ENCODE measurements around the gene PCYT1A.
"Not testable (repeated sequence)": the region's sequence is repeated elsewhere in the genome, so short reads cannot be mapped to it uniquely, and the experiment has no call there.

PCYT1A gene

GRCh38 chr3:196214783-196215441, 72.6 kb downstream of the PCYT1A start:
- no peak for DNase-seq (ENCODE audit: low read depth, low spot score)

DNA sequence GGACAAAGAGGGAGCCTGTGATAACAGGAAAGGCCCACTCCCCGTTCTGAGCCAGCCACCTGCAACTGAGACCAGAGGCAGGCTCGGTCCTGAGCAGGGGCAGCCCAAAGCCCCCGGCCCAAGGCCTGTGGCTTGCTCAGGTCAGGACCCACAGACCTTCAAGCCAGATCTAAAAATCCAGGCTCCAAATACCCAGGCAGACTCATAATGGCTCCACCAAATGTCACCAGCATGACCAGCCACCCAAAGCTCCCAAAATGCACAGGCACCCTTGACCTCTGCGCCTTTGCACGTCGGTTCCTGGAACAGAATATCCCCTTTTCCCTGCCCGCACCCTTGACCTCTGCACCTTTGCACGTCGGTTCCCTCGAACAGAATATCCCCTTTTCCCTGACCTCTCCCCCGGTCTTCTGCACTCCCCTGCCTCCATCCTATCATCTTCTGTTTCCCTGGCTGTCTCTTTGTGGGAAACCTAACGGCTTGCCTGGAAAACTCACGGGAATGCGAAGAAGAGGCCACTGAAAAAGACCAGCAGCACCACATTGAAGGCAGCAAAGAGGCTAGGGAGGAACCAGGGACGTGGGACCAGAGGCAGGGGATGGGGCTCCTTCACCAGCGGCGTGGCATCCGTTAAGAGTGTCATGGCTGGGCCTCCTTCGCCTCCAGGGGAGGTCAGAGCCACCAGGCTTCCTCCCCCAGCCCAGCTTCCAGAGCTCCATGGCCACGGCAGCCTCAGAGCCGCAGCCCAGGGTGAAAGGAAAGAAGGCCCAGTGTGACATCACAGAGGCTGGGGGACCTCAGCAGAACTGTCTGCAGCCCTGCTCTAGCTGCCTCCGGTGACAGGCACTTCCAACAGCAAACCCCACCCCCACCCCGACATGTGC, 76.6 kb downstream of the PCYT1A start, which contains the start of gene ZDHHC19:
Gene ZDHHC19 (minus strand): TSS at position 728 of the 884 bp plus-strand sequence. CDS start 85 bp downstream, at position 643.
- DNase-seq (ENCODE audit: low read depth, low spot score), result peak; percentile 53

- not testable (repeated sequence) for DNase-seq (ENCODE audit: low read depth, low spot score)
These were observed 77.4 kb downstream of the PCYT1A start for GRCh38 chr3:196209944-196210672.

DNA sequence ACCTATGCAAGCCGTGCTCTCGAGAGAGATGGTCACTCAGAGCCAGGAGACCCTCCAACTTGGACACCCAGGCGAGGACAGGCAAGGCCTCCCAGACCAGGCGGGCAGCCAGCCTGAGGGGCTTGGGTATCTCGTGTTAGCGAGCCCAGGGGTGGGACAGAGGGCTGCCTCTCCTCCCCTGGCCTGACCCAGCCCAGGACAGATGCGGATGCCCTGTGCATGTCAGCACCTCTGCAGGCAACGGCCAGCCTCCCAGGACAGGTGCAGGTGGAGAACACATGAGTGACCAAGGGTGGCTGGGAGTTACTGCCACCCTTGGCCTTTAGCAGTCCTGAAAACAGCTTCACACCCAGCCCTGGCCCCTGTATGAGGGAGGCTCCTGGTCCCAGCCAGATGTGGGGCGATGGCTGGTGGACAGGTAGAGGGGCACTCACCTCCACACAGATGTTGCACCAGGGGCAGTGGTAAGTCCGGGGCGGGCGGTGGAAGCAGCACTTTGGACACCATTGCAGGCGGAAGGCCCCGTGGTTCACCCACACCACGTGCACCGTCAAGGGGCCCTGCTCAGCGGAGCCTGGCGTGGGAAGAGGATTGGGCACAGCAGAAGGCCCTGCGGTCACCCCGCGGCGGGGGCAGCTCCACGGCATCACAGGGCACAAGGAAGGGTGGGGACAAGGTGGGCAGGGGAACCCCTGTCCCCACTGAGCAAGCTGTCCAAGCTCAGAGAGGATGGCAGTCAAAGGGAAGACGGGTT, 78.4 kb downstream of the PCYT1A start:
- no peak for DNase-seq (ENCODE audit: low read depth, low spot score)

DNA sequence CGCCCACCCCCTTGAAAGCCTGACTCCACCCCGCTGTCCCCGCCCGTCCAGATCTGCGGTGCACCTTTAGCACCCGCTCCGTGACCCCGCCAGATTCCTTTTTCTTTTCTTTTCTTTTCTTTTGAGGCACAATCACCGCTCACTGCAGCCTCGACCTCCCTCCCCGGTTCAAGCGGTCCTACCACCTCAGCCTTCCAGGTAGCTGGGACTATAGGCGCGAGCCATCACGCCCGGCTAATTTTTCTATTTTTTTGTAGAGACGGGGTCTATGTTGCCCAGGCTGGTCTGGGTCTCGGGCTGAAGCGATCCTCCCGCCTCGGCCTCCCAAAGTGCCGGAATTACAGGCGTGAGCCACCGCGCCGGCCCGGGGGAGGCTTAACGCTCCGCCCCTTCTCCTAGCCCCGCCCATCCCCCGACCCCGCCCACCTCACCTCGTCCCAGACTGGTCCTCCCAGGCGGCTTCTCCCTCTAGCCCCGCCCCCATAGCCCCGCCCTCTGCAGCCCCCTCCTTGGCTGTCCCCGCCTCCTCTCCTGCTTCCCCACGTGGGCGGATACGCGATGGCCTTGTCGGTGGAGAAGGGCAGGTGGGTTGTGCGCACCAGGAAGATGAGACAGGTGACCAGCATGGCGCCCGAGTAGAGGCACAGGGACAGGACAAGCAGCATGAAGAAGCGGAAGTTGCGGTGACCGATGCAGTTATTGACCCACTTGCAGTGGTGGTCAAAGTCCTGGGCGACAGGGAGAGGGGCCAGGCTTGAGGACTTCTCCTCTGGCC, 79.5 kb downstream of the PCYT1A start:
- DNase-seq (ENCODE audit: low read depth, low spot score), result peak; percentile 56

DNA sequence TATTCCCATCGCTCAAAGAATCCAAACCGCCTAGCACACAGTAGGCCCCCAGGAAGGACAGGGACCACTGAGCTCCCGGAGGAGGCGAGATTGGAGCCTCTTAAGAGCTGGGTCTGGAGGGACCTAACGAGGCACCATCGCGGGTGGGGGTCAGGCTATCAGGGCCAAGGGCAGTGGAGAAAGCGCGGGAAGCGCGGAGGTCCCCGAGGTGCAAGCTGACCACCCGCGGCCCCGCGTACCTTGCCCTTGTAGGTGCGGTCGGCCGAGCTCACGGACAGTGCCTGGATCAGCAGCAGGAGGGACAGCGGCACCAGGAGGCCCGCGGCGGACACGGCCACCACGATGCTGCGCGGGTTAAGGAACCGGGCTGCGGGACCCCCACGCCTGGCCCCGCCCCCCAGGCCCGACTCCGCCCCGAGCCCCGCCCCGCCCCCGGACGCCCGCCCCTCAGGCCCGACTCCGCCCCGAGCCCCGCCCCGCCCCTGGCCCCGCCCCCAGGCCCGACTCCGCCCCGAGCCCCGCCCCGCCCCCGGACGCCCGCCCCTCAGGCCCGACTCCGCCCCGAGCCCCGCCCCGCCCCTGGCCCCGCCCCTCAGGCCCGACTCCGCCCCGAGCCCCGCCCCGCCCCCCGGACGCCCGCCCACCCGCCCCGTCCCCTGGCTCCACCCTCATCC, 80.2 kb downstream of the PCYT1A start:
- DNase-seq (ENCODE audit: low read depth, low spot score), result peak; percentile 37

DNA sequence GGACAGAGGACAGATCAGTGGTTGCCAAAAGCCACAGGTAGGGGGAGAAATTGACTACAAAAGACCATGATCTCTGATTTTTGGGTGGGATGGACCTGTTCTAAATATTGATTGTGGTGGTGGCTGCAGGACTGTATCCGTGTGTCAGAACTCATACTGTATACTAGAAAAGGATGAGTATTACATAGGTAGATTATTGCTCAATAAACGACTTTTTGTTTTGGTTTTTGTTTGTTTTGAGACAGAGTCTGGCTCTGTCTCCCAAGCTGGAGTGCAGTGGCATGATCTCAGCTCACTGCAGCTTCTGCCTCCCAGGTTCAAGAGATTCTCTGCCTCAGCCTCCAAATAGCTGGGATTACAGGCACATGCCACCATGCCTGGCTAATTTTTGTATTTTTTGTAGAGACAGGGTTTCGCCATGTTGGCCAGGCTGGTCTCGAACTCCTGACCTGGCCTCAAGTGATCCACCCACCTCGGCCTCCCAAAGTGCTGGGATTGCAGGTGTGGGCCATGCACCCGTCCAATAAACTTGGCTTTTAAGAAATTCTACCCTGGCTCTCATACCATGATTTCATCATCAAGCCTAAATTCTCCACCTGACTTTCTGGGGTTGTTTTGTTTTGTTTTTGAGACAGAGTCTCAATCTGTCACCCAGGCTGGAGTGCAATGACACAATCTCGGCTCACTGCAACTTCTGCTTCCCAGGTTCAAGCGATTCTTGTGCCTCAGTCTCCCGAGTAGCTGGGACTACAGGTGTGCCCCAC, 81.9 kb downstream of the PCYT1A start:
- DNase-seq (ENCODE audit: low read depth, low spot score), result not testable (repeated sequence)

GRCh38 chr3:196203846-196204245, 83.7 kb downstream of the PCYT1A start:
- no peak for DNase-seq (ENCODE audit: low read depth, low spot score)

- DNase-seq (ENCODE audit: low read depth, low spot score), result peak; percentile 79
These were observed 85.0 kb downstream of the PCYT1A start for GRCh38 chr3:196202516-196202970.

DNA sequence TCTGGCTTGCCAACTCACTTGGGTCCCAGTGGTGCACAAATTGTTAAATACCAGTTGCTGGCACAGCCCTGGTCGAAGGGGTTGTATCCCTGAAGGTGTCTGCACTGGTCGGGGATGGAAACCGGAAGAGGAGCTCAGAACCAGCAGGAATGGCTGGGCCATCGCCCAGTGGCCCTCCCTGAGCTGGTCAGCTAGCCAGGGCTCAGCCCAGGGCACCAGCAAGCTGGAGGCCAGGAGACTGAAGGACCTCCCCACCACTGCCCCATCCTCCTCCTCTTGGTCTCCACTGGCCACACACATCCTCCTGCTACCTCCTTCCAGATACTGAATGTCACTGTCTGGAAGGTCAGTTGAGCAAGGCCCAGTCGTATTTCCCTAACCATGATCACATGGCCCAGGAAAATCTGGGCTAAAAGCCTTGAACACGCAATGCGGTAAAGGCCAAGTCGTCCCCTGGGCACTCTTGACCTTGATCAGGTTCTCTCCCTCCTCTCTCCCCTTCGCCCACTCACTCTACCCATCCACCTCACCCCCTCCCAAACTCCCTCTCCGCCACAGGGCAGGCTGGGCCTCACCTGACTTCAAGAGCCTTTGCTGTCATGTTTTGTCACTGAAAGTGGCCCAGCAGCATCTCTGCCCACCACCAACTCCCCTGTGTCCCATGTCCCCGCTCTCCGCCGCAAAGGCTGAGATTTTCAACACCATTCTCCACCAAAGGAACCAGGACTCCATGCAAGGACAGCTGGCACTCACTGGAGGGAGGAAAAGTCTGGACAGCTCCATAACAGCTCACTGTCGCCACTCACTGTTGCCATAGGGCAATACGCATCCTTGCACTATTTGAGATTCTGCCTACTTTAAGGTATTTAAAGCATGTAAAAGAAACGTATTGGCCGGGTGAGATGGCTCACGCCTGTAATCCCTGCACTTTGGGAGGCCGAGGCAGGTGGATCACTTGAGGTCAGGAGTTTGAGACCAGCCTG, 88.5 kb downstream of the PCYT1A start:
- peak; percentile 45 for DNase-seq (ENCODE audit: low read depth, low spot score)

- no peak for DNase-seq (ENCODE audit: low read depth, low spot score)
These were observed 89.3 kb downstream of the PCYT1A start for GRCh38 chr3:196198081-196198675.

- DNase-seq (ENCODE audit: low read depth, low spot score), result no peak
These were observed 90.0 kb downstream of the PCYT1A start for GRCh38 chr3:196197524-196197923.

DNA sequence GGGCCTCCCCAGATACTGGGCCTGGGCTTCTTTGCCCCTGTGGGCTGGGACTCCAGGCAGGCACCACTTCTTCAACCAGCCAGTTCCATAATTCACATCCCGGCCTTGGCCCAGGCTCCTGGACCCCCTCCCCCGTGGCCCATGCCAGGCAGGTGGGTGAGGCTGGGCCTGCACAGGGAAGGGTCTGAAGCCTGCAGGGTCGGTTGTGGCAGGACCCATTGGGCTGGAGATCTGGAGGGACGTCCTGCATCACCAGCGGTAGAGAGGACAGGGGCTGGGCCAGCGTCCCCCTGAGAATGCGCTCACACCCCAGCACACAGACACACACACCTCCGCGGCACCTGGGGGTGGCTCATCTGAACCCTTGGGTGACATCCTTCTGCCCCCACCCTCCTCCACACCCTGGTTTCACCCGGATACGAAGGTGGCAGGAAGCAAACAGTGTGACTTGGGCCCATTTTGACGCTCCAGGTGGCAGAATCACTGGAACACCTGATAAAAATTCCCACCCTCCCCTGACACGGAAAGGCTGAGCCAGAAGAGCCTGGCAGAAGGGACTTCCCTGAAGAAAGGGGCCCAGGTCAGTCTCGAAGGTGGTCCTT, 91.8 kb downstream of the PCYT1A start:
- DNase-seq (ENCODE audit: low read depth, low spot score), result no peak

DNA sequence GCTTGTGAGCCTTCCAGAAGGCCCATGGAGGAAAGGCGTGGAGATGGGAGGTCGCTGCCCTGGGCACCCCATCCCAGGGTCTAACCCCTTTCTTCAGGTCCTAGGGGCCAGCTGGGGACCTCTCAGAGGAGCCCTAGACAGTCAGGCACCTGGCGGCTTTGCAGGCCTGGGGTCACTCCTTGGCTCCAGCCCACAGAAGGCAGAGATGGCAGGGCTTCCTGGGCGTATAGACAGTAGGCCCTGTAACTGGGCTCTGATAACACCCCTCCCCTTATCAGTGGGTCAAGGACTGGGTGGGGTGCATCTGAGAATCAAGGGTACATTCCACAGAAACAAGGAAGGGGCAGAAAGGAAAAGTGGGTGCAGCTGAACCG, 93.0 kb downstream of the PCYT1A start:
- DNase-seq (ENCODE audit: low read depth, low spot score), result no peak

GRCh38 chr3:196193736-196194541, 93.6 kb downstream of the PCYT1A start:
- no peak for DNase-seq (ENCODE audit: low read depth, low spot score)

GRCh38 chr3:196193133-196193735, 94.3 kb downstream of the PCYT1A start:
- DNase-seq (ENCODE audit: low read depth, low spot score), result no peak

Data from ELF-1 (cell line).